Cardiac muscle cell (in vitro differentiated cells and primary cell): ENCODE data around the gene NUDT21. TPM values are rescaled to one million over a fixed set of nuclear protein-coding genes. Genes with fewer than 3 reads are reported as not detected.
A peak's percentile ranks its signal among the peaks of the same experiment; 100 is the strongest.

ENCODE experiments used
- DNase-seq, 2 donors: peaks; one replicate each; pipeline versions ENCODE4 v3.0.0 to v3.0.0-alpha.2; 2010 to 2017; ENCODE audit warnings: low read depth in 1 of 2, low spot score in 1 of 2
- H3K27ac ChIP-seq: fragments of 200-600 bp; sonication (generic); 2 replicates; pipeline ENCODE4 v1.5.1; 2016
- H3K27me3 ChIP-seq: fragments of 200-600 bp; sonication (generic); 2 replicates; pipeline ENCODE4 v1.6.0; 2016; ENCODE audit warnings: control low read depth
- H3K36me3 ChIP-seq: fragments of 200-600 bp; sonication (generic); 2 replicates; pipeline ENCODE4 v1.5.1; 2016; ENCODE audit warnings: control low read depth
- H3K4me1 ChIP-seq: fragments of 200-600 bp; sonication (generic); 2 replicates; pipeline ENCODE4 v1.8.1; 2017; ENCODE audit warnings: low read depth, mild to moderate bottlenecking, mixed run types
- H3K4me3 ChIP-seq: fragments of 200-600 bp; sonication (generic); 2 replicates; pipeline ENCODE4 v1.5.1; 2016; ENCODE audit warnings: mild to moderate bottlenecking
- H3K9me3 ChIP-seq: fragments of 200-600 bp; sonication (generic); 2 replicates; pipeline ENCODE4 v1.5.1; 2017; ENCODE audit warnings: low read depth, mild to moderate bottlenecking, control low read depth
- polyA plus RNA-seq: library from polyadenylated mRNA; unstranded; fragments of >200 nt; fragmentation: Nextera tagmentation; extraction: Ambion mirVana; gene quantifications from 2 replicates; pipeline ENCODE4 v1.2.1, GENCODE V29; 2016
- total RNA-seq: library from RNA; depleted of rRNA; stranded (reverse); fragments of >200 nt; gene quantifications from 2 replicates; pipeline ENCODE4 v1.2.3, GENCODE V29; 2016
- TF ChIP-seq, protein P1 (sequence below): IDR thresholded peaks from 2 replicates; pipeline ENCODE4 v1.5.1; 2012; ENCODE audit warnings: low read depth, mild to moderate bottlenecking, low read length

The NUDT21 gene
- total and polyA plus RNA-seq, 2 experiments from 2014 or later: 47.4 to 79.9 TPM

DNA sequence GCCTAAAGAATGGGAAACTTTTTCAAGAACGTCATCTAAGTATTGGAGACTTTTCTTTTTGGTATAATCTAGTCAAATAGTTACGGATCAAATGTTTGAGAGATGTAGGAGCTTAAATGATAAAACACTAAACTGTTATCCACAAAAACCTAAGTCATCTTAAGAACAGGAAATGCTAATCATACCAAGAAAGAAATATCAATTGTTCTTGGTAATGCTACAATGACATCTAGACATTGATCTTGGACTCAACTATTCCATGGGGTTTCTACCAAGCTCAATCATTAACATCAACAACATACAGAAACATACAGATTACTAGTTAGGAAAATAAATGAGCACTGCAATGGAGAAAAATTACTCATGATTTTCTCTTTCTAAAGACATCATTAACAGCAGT, 3.8 kb downstream of the NUDT21 start:
- DNase-seq: no peak
- H3K36me3 ChIP-seq: peaks cover 30% of the 10 kb centered on the region
- peaks cover 10% of the 10 kb centered on the region for H3K4me1 ChIP-seq
- no peaks in the 10 kb centered on the region for H3K9me3 ChIP-seq
- TF ChIP-seq, protein P1, sequence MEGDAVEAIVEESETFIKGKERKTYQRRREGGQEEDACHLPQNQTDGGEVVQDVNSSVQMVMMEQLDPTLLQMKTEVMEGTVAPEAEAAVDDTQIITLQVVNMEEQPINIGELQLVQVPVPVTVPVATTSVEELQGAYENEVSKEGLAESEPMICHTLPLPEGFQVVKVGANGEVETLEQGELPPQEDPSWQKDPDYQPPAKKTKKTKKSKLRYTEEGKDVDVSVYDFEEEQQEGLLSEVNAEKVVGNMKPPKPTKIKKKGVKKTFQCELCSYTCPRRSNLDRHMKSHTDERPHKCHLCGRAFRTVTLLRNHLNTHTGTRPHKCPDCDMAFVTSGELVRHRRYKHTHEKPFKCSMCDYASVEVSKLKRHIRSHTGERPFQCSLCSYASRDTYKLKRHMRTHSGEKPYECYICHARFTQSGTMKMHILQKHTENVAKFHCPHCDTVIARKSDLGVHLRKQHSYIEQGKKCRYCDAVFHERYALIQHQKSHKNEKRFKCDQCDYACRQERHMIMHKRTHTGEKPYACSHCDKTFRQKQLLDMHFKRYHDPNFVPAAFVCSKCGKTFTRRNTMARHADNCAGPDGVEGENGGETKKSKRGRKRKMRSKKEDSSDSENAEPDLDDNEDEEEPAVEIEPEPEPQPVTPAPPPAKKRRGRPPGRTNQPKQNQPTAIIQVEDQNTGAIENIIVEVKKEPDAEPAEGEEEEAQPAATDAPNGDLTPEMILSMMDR: no peak
- H3K27ac ChIP-seq: no peak overlapping the region
- no peaks in the 10 kb centered on the region for H3K27me3 ChIP-seq
- H3K4me3 ChIP-seq: no peak overlapping the region

DNA sequence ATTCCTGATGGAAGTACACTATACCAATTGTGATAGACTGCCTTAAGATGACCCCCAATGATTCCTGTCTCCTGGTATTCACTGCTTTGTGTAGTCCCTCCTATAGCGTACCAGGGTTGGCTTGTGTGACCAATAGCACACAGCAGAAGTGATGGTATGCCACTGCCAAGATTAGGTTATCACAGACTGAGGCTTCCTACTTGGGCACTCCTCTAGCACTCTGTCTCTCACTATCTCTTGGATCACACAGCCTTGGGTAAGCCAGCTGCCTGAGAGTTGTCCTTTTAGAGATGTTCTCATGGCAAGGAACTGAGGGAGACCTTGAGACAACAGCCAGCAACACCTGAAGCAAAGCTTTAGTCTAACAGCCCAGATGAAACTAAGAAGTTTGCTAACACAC, 13.1 kb downstream of the NUDT21 start:
- peaks cover 63% of the 10 kb centered on the region for H3K36me3 ChIP-seq
- H3K27ac ChIP-seq: no peak overlapping the region
- H3K27me3 ChIP-seq: no peaks in the 10 kb centered on the region
- TF ChIP-seq, protein P1: no peak
- H3K4me1 ChIP-seq: no peaks in the 10 kb centered on the region
- H3K4me3 ChIP-seq: no peak overlapping the region
- DNase-seq: no peak
- H3K9me3 ChIP-seq: no peaks in the 10 kb centered on the region

DNA sequence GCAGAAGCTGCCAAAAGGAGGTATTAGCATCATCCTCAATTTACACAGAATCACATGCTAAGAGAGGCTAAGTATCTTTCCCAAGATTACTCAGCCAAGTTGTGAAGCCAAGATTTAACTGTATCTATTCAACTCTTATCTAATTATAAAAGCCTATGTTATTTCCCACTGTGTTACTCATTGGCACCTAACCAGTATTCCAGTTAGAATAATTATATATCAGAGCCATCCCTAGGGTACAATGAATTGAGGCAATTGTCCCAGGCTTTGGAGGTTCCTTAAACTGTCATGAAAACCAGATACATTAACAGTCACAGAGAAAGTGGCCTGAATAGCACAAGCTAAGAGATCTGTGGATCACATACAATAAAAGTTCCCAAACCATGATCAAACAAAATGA, 14.9 kb downstream of the NUDT21 start:
- Histone ChIP-seq H3K4me3 (no peak overlapping the region), H3K27ac (no peak overlapping the region), H3K36me3 (peaks cover 72% of the 10 kb centered on the region), H3K27me3 (no peaks in the 10 kb centered on the region), H3K9me3 (no peaks in the 10 kb centered on the region), H3K4me1 (no peaks in the 10 kb centered on the region)
- DNase-seq: no peak
- TF ChIP-seq, protein P1: no peak

DNA sequence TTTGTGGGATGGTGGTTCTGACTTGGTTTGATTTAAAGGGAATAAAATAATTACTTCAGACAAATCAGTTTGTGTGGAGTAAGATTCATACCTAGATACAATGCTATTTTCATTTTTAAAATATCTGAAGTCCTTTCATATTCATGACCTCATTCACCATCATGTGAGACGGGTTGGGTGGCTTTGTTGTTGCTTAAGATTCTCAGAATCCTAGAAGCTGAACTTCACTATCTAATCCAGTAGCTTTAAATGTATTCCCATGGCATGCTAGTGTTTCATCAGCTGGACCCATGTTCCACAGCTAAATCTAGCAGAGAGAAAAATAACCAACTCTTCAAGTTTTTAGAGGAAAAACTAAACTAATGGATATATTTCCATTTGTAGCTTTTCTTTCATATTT, 23.0 kb downstream of the NUDT21 start:
- no peak overlapping the region for H3K27ac ChIP-seq
- DNase-seq: no peak
- H3K27me3 ChIP-seq: no peaks in the 10 kb centered on the region
- peaks cover 12% of the 10 kb centered on the region for H3K36me3 ChIP-seq
- no peaks in the 10 kb centered on the region for H3K9me3 ChIP-seq
- peaks cover 10% of the 10 kb centered on the region for H3K4me1 ChIP-seq
- TF ChIP-seq, protein P1: no peak
- no peak overlapping the region for H3K4me3 ChIP-seq

DNA sequence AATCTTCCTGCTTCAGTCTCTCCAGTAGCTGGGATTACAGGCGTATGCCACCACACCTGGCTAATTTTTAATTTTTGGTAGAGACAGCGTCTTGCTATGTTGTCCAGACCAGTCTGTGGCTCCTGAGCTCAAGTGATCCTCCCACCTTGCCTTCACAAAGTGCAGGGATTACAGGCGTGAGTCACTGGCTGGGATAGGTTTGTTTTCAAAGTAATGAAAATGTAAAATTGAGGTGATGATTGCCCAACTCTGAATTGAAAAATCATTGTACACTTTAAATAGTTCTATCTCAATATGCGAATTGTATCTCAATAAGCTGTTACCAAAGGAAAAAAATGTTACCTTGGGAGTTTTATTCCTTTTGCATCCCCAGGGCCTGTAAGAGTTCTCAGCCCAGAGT, 24.5 kb downstream of the NUDT21 start:
- no peaks in the 10 kb centered on the region for H3K36me3 ChIP-seq
- no peak overlapping the region for H3K4me3 ChIP-seq
- H3K9me3 ChIP-seq: no peaks in the 10 kb centered on the region
- peaks cover 10% of the 10 kb centered on the region for H3K4me1 ChIP-seq
- H3K27me3 ChIP-seq: no peaks in the 10 kb centered on the region
- H3K27ac ChIP-seq: no peak overlapping the region
- DNase-seq: no peak
- TF ChIP-seq, protein P1: no peak

DNA sequence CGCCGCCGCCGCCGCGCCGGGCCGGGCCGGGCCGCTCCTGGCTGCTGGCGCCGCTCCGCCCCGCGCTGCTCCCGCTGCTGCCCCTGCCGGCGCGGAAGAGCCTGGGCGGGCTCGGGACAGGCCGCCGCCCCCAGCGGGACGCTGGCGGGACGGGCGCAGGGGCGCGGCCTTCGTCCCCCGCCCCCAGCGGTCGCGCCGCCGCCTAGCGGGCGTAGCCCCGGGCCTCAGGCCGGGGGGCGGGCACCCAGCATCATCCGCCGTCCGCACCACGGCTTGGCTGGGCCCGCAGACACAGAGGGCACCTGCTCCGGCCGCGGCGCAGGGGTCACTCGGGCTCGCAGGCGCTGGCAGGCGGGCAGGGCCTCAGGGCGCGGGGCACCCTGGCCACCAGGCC, 25.7 kb downstream of the NUDT21 start, which contains the start of gene AMFR:
TSS of gene AMFR (minus strand) at position 107 of the 394 bp plus-strand sequence. CDS start 218 bp downstream, outside the sequence.
- TF ChIP-seq, protein P1: no peak
- Histone ChIP-seq H3K27ac (peak within 1 kb of the TSS; percentile 91), H3K27me3 (no peaks in the 10 kb centered on the region), H3K4me3 (peak within 1 kb of the TSS; percentile 94), H3K36me3 (no peaks in the 10 kb centered on the region), H3K9me3 (no peaks in the 10 kb centered on the region), H3K4me1 (peaks cover 10% of the 10 kb centered on the region)
- peak; percentile 89 to 92 for DNase-seq
